ENCODE data around the gene GTPBP6.

Gene GTPBP6

GRCh38 chrX:361231-362145, 42.9 kb upstream of the GTPBP6 start:
- TF ChIP-seq CTCF (IDR thresholded peaks at IDR 0.05; ENCODE audit: low read depth, low read length, missing control alignments), result no peak
- in situ Hi-C loops (cut with HindIII; ENCODE audit: low sequenced_read_pairs), result no loop called here
- DNase-seq (ENCODE audit: low read depth), result no peak
- no peak overlapping the region for H3K4me3 ChIP-seq (ENCODE audit: low read depth, low read length)

- in situ Hi-C loops (cut with HindIII; ENCODE audit: low sequenced_read_pairs), result no loop called here
- DNase-seq (ENCODE audit: low read depth), result no peak
- TF ChIP-seq CTCF (IDR thresholded peaks at IDR 0.05; ENCODE audit: low read depth, low read length, missing control alignments), result no peak
- no peak overlapping the region for H3K4me3 ChIP-seq (ENCODE audit: low read depth, low read length)
Measured at GRCh38 chrX:360496-361150, 42.0 kb upstream of the GTPBP6 start.

- in situ Hi-C loops (cut with HindIII; ENCODE audit: low sequenced_read_pairs), result no loop called here
- no peak for DNase-seq (ENCODE audit: low read depth)
- H3K4me3 ChIP-seq (ENCODE audit: low read depth, low read length), result no peak overlapping the region
- no peak for TF ChIP-seq CTCF (IDR thresholded peaks at IDR 0.05; ENCODE audit: low read depth, low read length, missing control alignments)
Measured at GRCh38 chrX:358651-359143, 40.1 kb upstream of the GTPBP6 start.

- DNase-seq (ENCODE audit: low read depth), result no peak
- in situ Hi-C loops (cut with HindIII; ENCODE audit: low sequenced_read_pairs), result no loop called here
- TF ChIP-seq CTCF (IDR thresholded peaks at IDR 0.05; ENCODE audit: low read depth, low read length, missing control alignments), result no peak
- no peak overlapping the region for H3K4me3 ChIP-seq (ENCODE audit: low read depth, low read length)
Measured at GRCh38 chrX:357693-358471, 39.3 kb upstream of the GTPBP6 start.

GRCh38 chrX:357035-357692, 38.6 kb upstream of the GTPBP6 start:
- DNase-seq (ENCODE audit: low read depth), result no peak
- H3K4me3 ChIP-seq (ENCODE audit: low read depth, low read length), result no peak overlapping the region
- in situ Hi-C loops (cut with HindIII; ENCODE audit: low sequenced_read_pairs), result no loop called here
- TF ChIP-seq CTCF (IDR thresholded peaks at IDR 0.05; ENCODE audit: low read depth, low read length, missing control alignments), result no peak
